ENCODE results near the gene ZBTB46.
"Not testable (repeated sequence)": the region's sequence is repeated elsewhere in the genome, so short reads cannot be mapped to it uniquely, and the experiment has no call there.

Gene ZBTB46

GRCh38 chr20:63732118-63733095 is 98.7 kb downstream of the ZBTB46 start:
- DNase-seq, result no peak

GRCh38 chr20:63731410-63731809 is 99.7 kb downstream of the ZBTB46 start:
- DNase-seq, result no peak

GRCh38 chr20:63730189-63730733 is 100.8 kb downstream of the ZBTB46 start:
- DNase-seq, result not testable (repeated sequence)

DNA sequence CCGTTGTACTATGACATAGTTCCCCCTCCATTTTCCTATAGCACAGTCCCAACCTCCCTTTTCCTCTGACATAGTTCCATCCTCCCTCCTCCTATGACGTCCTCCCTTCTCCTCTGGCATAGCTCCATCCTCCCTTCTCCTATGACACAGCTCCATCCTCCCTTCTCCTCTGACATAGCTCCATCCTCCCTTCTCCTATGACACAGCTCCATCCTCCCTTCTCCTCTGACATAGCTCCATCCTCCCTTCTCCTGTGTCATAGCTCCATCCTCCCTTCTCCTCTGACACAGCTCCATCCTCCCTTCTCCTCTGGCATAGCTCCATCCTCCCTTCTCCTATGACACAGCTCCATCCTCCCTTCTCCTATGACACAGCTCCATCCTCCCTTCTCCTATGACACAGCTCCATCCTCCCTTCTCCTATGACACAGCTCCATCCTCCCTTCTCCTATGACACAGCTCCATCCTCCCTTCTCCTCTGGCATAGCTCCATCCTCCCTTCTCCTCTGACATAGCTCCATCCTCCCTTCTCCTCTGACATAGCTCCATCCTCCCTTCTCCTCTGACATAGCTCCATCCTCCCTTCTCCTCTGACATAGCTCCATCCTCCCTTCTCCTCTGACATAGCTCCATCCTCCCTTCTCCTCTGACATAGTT is 108.0 kb downstream of the ZBTB46 start:
- DNase-seq, result not testable (repeated sequence)

DNA sequence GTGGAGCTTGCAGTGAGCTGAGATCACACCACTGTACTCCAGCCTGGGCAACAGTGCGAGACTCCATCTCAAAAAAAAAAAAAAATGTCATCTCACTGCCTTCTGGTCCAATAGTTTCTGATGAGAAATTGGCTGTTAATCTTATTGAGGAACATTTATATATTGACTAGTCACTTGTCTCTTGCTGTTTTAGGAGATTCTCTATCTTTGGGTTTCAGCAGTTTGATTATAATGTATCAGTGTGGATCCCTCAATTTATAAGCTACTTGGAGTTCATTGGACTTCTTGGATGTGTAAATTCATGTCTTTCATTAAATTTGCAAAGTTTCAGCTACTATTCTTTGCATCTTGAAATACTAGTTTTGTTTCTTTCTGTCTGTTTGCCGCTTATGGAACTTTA is 112.1 kb downstream of the ZBTB46 start:
- no peak for DNase-seq

DNA sequence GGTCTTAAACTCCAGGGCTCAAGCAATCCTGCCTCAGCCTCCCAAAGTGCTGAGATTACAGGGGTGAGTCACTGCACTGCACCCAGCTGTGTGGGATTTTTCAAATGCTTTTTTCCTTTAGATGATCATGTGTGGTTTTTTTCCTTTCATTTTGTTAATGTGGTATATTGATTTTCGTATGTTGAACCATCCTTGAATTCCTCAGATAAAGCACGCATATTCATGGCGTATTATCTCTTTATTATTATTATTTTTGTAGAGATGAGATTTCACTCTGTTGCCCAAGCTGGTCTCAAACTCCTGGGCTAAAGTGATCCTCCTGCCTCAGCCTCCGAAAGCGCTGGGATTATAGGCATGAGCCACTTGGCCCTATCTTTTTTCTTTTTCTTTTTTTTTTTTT is 116.2 kb downstream of the ZBTB46 start:
- DNase-seq, result no peak

DNA sequence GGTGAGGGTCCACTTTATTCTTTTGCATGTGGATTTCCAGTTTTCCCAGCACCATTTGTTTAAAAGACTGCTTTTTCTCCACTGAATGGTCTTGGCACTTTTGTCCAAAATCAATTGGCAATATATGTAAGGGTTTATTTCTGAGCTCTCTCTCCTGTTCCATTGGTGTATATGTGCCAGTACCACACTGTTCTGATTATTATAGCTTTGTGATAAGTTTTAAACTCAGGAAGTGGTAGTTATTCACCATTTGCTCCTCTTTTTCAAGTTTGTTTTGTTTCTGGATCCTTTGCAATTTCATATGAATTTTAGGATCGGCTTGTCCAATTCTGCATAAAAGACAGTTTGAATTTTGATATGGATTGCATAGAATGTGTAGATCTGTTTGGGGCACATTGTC is 118.9 kb downstream of the ZBTB46 start:
- no peak for DNase-seq

DNA sequence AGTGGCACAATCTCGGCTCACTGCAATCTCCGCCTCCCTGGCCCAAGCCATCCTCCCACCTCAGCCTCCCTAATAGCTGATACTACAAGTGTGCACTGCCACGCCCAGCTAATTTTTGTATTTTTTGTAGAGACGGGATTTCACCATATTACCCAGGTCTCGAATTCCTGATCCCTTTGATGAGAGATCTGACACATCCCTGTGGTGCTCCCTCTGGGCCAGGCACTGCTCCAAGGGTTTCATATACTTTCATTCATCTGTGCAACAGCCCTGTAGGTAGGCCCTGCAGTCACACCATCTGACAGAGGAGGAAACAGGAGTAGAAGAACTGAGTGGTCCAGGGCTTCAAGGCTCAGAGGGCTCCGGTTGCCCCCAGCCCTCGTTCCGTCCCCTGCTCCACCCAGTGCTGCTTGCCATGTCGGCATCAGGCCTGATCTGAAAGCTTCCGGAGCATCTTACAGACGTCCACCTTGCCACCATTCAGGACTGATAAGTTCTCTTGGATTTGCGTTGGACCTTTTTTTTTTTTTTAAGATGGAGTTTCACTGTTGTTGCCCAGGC is 119.9 kb downstream of the ZBTB46 start:
- no peak for DNase-seq

DNA sequence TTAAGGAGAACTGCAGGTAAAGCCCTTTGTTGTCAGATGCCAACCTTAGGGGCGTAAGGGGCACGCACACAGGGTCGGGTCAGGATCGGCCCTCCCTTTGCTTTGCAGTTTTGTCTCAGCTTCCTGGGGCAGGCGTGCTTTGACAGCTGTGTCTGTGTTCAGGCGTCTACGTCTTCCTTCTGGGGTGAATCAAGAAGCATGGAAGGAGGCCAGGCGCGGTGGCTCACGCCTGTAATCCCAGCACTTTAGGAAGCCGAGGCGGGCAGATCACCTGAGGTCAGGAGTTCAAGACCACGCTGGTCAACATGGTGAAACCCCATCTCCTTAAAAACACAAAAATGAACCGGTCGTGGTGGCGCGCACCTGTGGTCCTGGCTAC is 121.9 kb downstream of the ZBTB46 start:
- no peak for DNase-seq

GRCh38 chr20:63708301-63709148 is 122.5 kb downstream of the ZBTB46 start:
- DNase-seq, result no peak

- peak; percentile 82 for DNase-seq
Measured at GRCh38 chr20:63707558-63708300, 123.3 kb downstream of the ZBTB46 start, which contains the start of the genes ARFRP1 and ZGPAT. ARFRP1 (minus strand) TSS chr20:63707976; CDS start chr20:63707091, 885 bp downstream. ZGPAT (plus strand) TSS chr20:63708039; CDS start chr20:63708581, 542 bp downstream.

- no peak for DNase-seq
Measured at GRCh38 chr20:63706852-63707557, 124.1 kb downstream of the ZBTB46 start.

GRCh38 chr20:63706027-63706695 is 124.9 kb downstream of the ZBTB46 start:
- DNase-seq, result no peak

DNA sequence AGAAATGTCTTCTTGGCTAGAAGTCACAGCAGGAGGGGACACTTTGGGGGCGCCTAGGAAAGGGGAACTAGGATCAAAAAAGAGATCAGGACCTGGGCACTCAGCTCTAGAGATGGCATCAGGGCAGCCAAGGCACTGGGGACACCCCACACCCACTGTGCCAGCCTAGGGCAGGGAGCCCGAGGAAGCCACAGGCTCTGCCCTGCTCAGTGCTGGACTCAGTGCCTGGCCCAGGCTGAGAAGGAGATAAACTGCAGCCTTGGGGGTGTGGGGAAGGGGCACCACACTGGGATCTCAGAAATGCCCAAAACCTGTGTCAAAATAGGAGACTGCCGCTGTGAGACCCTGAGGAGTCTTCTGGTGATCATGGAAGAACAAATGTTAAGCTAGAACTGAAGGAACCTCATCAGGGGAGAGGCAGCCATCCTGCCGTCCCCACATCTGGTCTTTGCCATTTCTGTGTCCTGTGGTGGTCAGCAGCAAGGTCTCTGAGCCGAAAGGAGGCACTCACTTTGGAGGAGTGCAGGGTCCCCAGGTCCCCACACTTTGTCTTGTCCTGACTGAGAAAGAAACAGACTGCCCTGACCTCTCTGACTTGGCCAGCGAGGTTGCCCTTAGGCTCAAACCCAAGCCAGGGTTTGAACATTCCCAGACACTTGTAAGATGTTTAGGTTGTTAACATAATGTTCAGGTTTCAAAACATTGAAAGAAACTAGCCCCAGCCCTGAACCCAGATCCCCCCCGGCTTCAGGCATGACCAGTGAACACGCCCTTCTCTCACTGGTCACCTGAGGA is 125.6 kb downstream of the ZBTB46 start:
- no peak for DNase-seq

DNA sequence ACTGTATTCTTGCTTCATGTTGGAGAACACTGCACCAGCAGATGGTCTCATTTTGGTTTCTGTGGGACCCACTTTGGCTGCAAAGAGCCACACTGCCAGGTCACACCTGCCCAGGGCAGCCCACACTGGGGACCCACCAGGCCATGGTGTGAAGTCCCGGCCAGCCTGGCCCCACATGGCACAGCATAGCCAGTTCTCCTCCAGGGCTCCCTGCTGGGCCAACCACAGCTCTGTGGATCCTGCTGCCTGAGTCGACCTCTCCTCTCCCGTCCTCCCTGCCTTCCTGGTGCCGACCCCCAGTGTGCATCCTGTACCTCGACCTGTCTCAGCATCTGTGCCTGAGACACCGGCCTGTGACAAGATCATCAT is 126.3 kb downstream of the ZBTB46 start:
- no peak for DNase-seq

DNA sequence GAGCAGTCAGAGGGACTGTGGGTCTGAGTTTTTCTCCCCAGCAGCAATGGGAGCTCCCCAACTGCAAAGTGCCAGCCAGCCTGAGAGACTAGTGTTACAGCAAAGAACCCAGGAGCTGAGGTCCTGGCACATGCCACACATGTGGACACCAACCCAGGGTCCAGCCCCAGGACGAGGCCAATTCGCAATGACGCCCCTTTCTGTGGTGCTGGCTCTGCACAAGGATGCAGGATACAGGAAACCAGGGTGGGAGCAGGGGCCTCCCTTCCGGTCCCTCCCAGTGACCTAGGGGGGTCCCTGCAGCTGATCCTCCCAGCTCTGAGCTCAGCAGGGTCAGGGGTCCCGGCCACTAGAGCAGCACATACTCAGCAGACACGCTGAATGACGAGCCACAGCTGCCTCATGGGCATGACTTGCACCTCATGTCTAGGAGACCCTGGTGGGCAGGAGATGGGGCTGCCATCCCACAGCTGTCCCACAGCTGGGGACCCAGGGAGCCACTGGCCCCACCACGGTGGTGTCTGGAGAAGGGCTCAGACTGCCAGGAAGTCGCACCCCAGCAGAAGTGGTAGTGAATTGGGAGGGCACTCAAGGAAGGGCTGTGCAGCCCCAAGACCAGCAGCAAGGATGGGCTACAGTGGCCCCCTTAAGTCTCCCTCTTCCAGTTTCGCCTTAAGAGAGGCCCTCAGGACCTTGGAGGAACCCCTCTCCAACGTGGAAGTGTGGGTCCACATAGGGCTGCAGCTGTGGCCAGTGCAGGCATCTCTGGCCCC is 126.9 kb downstream of the ZBTB46 start:
- DNase-seq, result no peak

GRCh38 chr20:63703471-63703975 is 127.5 kb downstream of the ZBTB46 start:
- DNase-seq, result no peak

DNA sequence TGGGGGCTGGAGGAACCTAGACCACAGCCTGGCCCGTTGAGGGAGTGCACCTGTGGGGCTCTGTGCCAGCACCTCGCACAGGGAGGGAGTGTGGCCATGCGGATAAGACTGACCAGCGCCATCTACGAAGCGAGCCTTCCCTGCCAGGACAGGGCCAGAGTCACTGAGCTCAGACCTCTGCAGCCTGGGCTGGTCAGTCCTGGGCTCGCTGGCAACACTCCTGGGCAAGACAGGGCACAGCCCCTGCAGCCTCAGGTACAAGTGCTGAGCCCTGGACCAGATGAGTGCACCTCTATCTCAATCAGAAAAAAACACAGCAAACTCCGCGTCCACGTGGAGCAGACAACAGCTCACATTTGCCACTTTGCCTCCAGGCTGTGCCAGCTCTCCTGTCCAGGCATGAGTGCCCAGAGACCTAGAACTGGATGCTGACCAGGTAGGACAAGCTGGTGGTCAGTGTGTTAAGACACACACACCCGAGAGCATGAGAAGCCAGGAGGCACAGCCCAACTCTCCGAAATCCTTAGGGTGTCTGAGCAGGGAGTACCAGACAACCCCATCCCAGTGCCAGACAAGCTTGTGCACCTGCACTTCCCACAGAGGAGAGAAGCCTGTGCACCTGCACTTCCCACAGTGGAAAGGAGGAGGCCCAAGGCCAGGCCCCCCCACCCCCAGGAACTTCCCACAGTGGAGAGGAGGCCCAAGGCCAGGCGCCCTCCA is 128.2 kb downstream of the ZBTB46 start:
- no peak for DNase-seq
